ENCODE measurements around the gene ACOT7.

Gene ACOT7

GRCh38 chr1:6272452-6272851 is 121.1 kb downstream of the ACOT7 start:
- Histone ChIP-seq H3K9ac (ENCODE audit: low read depth, low read length) (no peak overlapping the region), H3K27me3 (ENCODE audit: insufficient read depth, low read length, poor library complexity) (no peaks in the 10 kb centered on the region), H4K20me1 (ENCODE audit: insufficient read depth, low read length) (peaks cover 49% of the 10 kb centered on the region), H2AFZ (ENCODE audit: low read depth, low read length) (no peak overlapping the region), H3K27ac (ENCODE audit: low read length) (no peak overlapping the region), H3K36me3 (ENCODE audit: insufficient read depth, low read length) (peaks cover 71% of the 10 kb centered on the region), H3K4me3 (ENCODE audit: low read depth in 1 of 2, low read length in 2 of 2) (no peak overlapping the region), H3K4me2 (ENCODE audit: insufficient read depth, low read length) (no peak overlapping the region), H3K79me2 (ENCODE audit: insufficient read depth, low read length) (no peaks in the 10 kb centered on the region), H3K9me3 (ENCODE audit: insufficient read depth, low read length, severe bottlenecking) (no peaks in the 10 kb centered on the region), H3K4me1 (ENCODE audit: insufficient read depth, low read length) (no peaks in the 10 kb centered on the region)
- DNase-seq (no peak), ATAC-seq (ENCODE audit: insufficient read depth, low read depth) (no peak)
- TF ChIP-seq EZH2 (IDR thresholded peaks at IDR 0.05; ENCODE audit: borderline replicate concordance, low read depth, low read length, severe bottlenecking) = no peak
- TF ChIP-seq CTCF (IDR thresholded peaks at IDR 0.05; ENCODE audit: borderline replicate concordance, extremely low read depth, low read length, poor library complexity, severe bottlenecking) = no peak

GRCh38 chr1:6271554-6271953 is 122.0 kb downstream of the ACOT7 start:
- Histone ChIP-seq H3K4me1 (ENCODE audit: insufficient read depth, low read length) (no peaks in the 10 kb centered on the region), H3K27ac (ENCODE audit: low read length) (no peak overlapping the region), H3K36me3 (ENCODE audit: insufficient read depth, low read length) (peaks cover 69% of the 10 kb centered on the region)

GRCh38 chr1:6271006-6271405 is 122.6 kb downstream of the ACOT7 start:
- Histone ChIP-seq H3K4me1 (ENCODE audit: insufficient read depth, low read length) (no peaks in the 10 kb centered on the region), H3K9ac (ENCODE audit: low read depth, low read length) (no peak overlapping the region), H3K79me2 (ENCODE audit: insufficient read depth, low read length) (no peaks in the 10 kb centered on the region), H3K27ac (ENCODE audit: low read length) (peak overlapping the region; percentile 54; the same call in 1 of the 2 replicates), H3K9me3 (ENCODE audit: insufficient read depth, low read length, severe bottlenecking) (no peaks in the 10 kb centered on the region), H4K20me1 (ENCODE audit: insufficient read depth, low read length) (peaks cover 57% of the 10 kb centered on the region), H2AFZ (ENCODE audit: low read depth, low read length) (no peak overlapping the region), H3K4me2 (ENCODE audit: insufficient read depth, low read length) (no peak overlapping the region), H3K27me3 (ENCODE audit: insufficient read depth, low read length, poor library complexity) (no peaks in the 10 kb centered on the region), H3K36me3 (ENCODE audit: insufficient read depth, low read length) (peaks cover 72% of the 10 kb centered on the region), H3K4me3 (ENCODE audit: low read depth in 1 of 2, low read length in 2 of 2) (no peak overlapping the region)
- no peak for TF ChIP-seq EZH2 (IDR thresholded peaks at IDR 0.05; ENCODE audit: borderline replicate concordance, low read depth, low read length, severe bottlenecking)
- DNase-seq (no peak), ATAC-seq (ENCODE audit: insufficient read depth, low read depth) (no peak)

More at GRCh38 chr1:6271554-6271953, 122.0 kb downstream of the ACOT7 start:
- no peak for ATAC-seq (ENCODE audit: insufficient read depth, low read depth)
- H3K9ac ChIP-seq (ENCODE audit: low read depth, low read length) = no peak overlapping the region
- H3K4me2 ChIP-seq (ENCODE audit: insufficient read depth, low read length) = no peak overlapping the region
- H3K27me3 ChIP-seq (ENCODE audit: insufficient read depth, low read length, poor library complexity) = no peaks in the 10 kb centered on the region
- no peaks in the 10 kb centered on the region for H3K79me2 ChIP-seq (ENCODE audit: insufficient read depth, low read length)
- peaks cover 57% of the 10 kb centered on the region for H4K20me1 ChIP-seq (ENCODE audit: insufficient read depth, low read length)
- no peak overlapping the region for H2AFZ ChIP-seq (ENCODE audit: low read depth, low read length)
- TF ChIP-seq CTCF (IDR thresholded peaks at IDR 0.05; ENCODE audit: borderline replicate concordance, extremely low read depth, low read length, poor library complexity, severe bottlenecking) = no peak
- TF ChIP-seq EZH2 (IDR thresholded peaks at IDR 0.05; ENCODE audit: borderline replicate concordance, low read depth, low read length, severe bottlenecking) = no peak
- H3K9me3 ChIP-seq (ENCODE audit: insufficient read depth, low read length, severe bottlenecking) = no peaks in the 10 kb centered on the region
- H3K4me3 ChIP-seq (ENCODE audit: low read depth in 1 of 2, low read length in 2 of 2) = no peak overlapping the region
- no peak for DNase-seq

GRCh38 chr1:6270401-6270800 is 123.2 kb downstream of the ACOT7 start:
- peaks cover 72% of the 10 kb centered on the region for H3K36me3 ChIP-seq (ENCODE audit: insufficient read depth, low read length)
- H3K4me1 ChIP-seq (ENCODE audit: insufficient read depth, low read length) = no peaks in the 10 kb centered on the region
- no peak overlapping the region for H3K9ac ChIP-seq (ENCODE audit: low read depth, low read length)
- peaks cover 55% of the 10 kb centered on the region for H4K20me1 ChIP-seq (ENCODE audit: insufficient read depth, low read length)
- H2AFZ ChIP-seq (ENCODE audit: low read depth, low read length) = no peak overlapping the region
- H3K27ac ChIP-seq (ENCODE audit: low read length) = no peak overlapping the region
- H3K79me2 ChIP-seq (ENCODE audit: insufficient read depth, low read length) = no peaks in the 10 kb centered on the region
- no peak for ATAC-seq (ENCODE audit: insufficient read depth, low read depth)
- no peaks in the 10 kb centered on the region for H3K9me3 ChIP-seq (ENCODE audit: insufficient read depth, low read length, severe bottlenecking)
- H3K4me3 ChIP-seq (ENCODE audit: low read depth in 1 of 2, low read length in 2 of 2) = no peak overlapping the region
- no peak for DNase-seq
- H3K27me3 ChIP-seq (ENCODE audit: insufficient read depth, low read length, poor library complexity) = no peaks in the 10 kb centered on the region
- no peak overlapping the region for H3K4me2 ChIP-seq (ENCODE audit: insufficient read depth, low read length)
- no peak for TF ChIP-seq EZH2 (IDR thresholded peaks at IDR 0.05; ENCODE audit: borderline replicate concordance, low read depth, low read length, severe bottlenecking)
- no peak for TF ChIP-seq CTCF (IDR thresholded peaks at IDR 0.05; ENCODE audit: borderline replicate concordance, extremely low read depth, low read length, poor library complexity, severe bottlenecking)
